Nephron progenitor cell (in vitro differentiated cells): Measurements from ENCODE around the gene FOXP1.

Experiments
- DNase-seq: peaks from one replicate; pipeline ENCODE4 v3.0.0; 2021
- H3K27ac Mint-ChIP-seq: 2 replicates; pipeline ENCODE4 v1.8.0; 2021; ENCODE audit warnings: mild to moderate bottlenecking, moderate library complexity, mixed read lengths
- H3K27me3 Mint-ChIP-seq: 2 replicates; pipeline ENCODE4 v1.8.0; 2021; ENCODE audit warnings: mild to moderate bottlenecking, low read depth, mixed read lengths; ENCODE audit not compliant: poor library complexity
- H3K36me3 Mint-ChIP-seq: 2 replicates; pipeline ENCODE4 v1.8.0; 2021; ENCODE audit warnings: low read depth, mixed read lengths
- H3K4me1 Mint-ChIP-seq: 2 replicates; pipeline ENCODE4 v1.8.0; 2021; ENCODE audit warnings: mixed read lengths
- H3K4me3 Mint-ChIP-seq: 2 replicates; pipeline ENCODE4 v1.8.0; 2021; ENCODE audit warnings: mild to moderate bottlenecking, moderate library complexity, mixed read lengths
- H3K9me3 Mint-ChIP-seq: 2 replicates; pipeline ENCODE4 v1.8.0; 2021; ENCODE audit warnings: mild to moderate bottlenecking, moderate library complexity, mixed read lengths
- CTCF ChIP-seq: fragments of 200-600 bp; sonication (generic); IDR thresholded peaks from 2 replicates; pipeline ENCODE4 v1.5.0; 2021; ENCODE audit warnings: antibody characterized with exemption

The FOXP1 gene

GRCh38 chr3:71454512-71455403 lies 128.8 kb downstream of the FOXP1 start:
- Mint-ChIP-seq H3K27ac (no peak overlapping the region), H3K27me3 (no peaks in the 10 kb centered on the region), H3K4me3 (no peak overlapping the region), H3K36me3 (no peaks in the 10 kb centered on the region), H3K9me3 (no peaks in the 10 kb centered on the region), H3K4me1 (peaks cover 37% of the 10 kb centered on the region)
- DNase-seq, result no peak
- no peak for TF ChIP-seq CTCF

GRCh38 chr3:71453822-71454511 lies 129.6 kb downstream of the FOXP1 start:
- Mint-ChIP-seq H3K9me3 (no peaks in the 10 kb centered on the region), H3K27me3 (no peaks in the 10 kb centered on the region), H3K27ac (no peak overlapping the region), H3K4me3 (no peak overlapping the region), H3K4me1 (peaks cover 37% of the 10 kb centered on the region), H3K36me3 (no peaks in the 10 kb centered on the region)
- DNase-seq, result no peak
- TF ChIP-seq CTCF, result no peak

- H3K4me1 Mint-ChIP-seq, result peaks cover 37% of the 10 kb centered on the region
- no peaks in the 10 kb centered on the region for H3K27me3 Mint-ChIP-seq
- H3K9me3 Mint-ChIP-seq, result no peaks in the 10 kb centered on the region
- no peak overlapping the region for H3K27ac Mint-ChIP-seq
- no peak for DNase-seq
- TF ChIP-seq CTCF, result no peak
- H3K36me3 Mint-ChIP-seq, result no peaks in the 10 kb centered on the region
- no peak overlapping the region for H3K4me3 Mint-ChIP-seq
These were observed 130.2 kb downstream of the FOXP1 start for GRCh38 chr3:71453319-71453718.

- no peaks in the 10 kb centered on the region for H3K9me3 Mint-ChIP-seq
- no peaks in the 10 kb centered on the region for H3K27me3 Mint-ChIP-seq
- no peak overlapping the region for H3K4me3 Mint-ChIP-seq
- H3K36me3 Mint-ChIP-seq, result no peaks in the 10 kb centered on the region
- no peak for DNase-seq
- no peak for TF ChIP-seq CTCF
- H3K4me1 Mint-ChIP-seq, result peaks cover 35% of the 10 kb centered on the region
- H3K27ac Mint-ChIP-seq, result no peak overlapping the region
These were observed 131.7 kb downstream of the FOXP1 start for GRCh38 chr3:71451812-71452211.

GRCh38 chr3:71451060-71451459 lies 132.5 kb downstream of the FOXP1 start:
- Mint-ChIP-seq H3K27ac (no peak overlapping the region), H3K4me1 (peaks cover 28% of the 10 kb centered on the region), H3K36me3 (no peaks in the 10 kb centered on the region), H3K9me3 (no peaks in the 10 kb centered on the region), H3K4me3 (no peak overlapping the region), H3K27me3 (no peaks in the 10 kb centered on the region)
- no peak for DNase-seq
- TF ChIP-seq CTCF, result no peak
